COLO668 (cell line): ENCODE measurements around the gene NR2F1.

Experiments
- DNase-seq: peaks from one replicate; lab custom pipeline; 2025; ENCODE audit not compliant: unreplicated experiment; lab: John Stamatoyannopoulos, UW

Gene NR2F1

GRCh38 chr5:93590493-93590892, 7.5 kb downstream of the NR2F1 start:
- no peak for DNase-seq

- no peak for DNase-seq
Measured at GRCh38 chr5:93591323-93591945, 8.4 kb downstream of the NR2F1 start.

- no peak for DNase-seq
Measured at GRCh38 chr5:93592883-93593282, 9.9 kb downstream of the NR2F1 start.

GRCh38 chr5:93593476-93594131, 10.6 kb downstream of the NR2F1 start:
- DNase-seq, result no peak

GRCh38 chr5:93594591-93595419, 11.8 kb downstream of the NR2F1 start:
- no peak for DNase-seq

- DNase-seq, result no peak
Measured at GRCh38 chr5:93595420-93596147, 12.6 kb downstream of the NR2F1 start.

GRCh38 chr5:93596310-93596675, 13.3 kb downstream of the NR2F1 start:
- DNase-seq, result no peak

GRCh38 chr5:93596676-93597490, 13.9 kb downstream of the NR2F1 start:
- peak; percentile 5 for DNase-seq

- no peak for DNase-seq
Measured at GRCh38 chr5:93598091-93599000, 15.3 kb downstream of the NR2F1 start.

GRCh38 chr5:93599001-93599379, 16.0 kb downstream of the NR2F1 start:
- DNase-seq, result no peak

GRCh38 chr5:93599399-93600120, 16.5 kb downstream of the NR2F1 start:
- no peak for DNase-seq

GRCh38 chr5:93600409-93601070, 17.5 kb downstream of the NR2F1 start:
- no peak for DNase-seq

GRCh38 chr5:93601071-93601801, 18.2 kb downstream of the NR2F1 start:
- no peak for DNase-seq

- no peak for DNase-seq
Measured at GRCh38 chr5:93601802-93602155, 18.8 kb downstream of the NR2F1 start.

GRCh38 chr5:93602241-93603077, 19.4 kb downstream of the NR2F1 start:
- peak; percentile 33 for DNase-seq

- DNase-seq, result no peak
Measured at GRCh38 chr5:93603078-93603792, 20.2 kb downstream of the NR2F1 start.
